Activated CD4-positive, alpha-beta T cell treated with anti-CD3 and anti-CD28 coated beads, Interleukin-2, amount 50 U/mL, for 16 hours (primary cell): ENCODE data around the gene IFIT5.
"Not testable (repeated sequence)": the region's sequence is repeated elsewhere in the genome, so short reads cannot be mapped to it uniquely, and the experiment has no call there.

Experiments
- DNase-seq: peaks from one replicate; pipeline ENCODE4 v3.0.0-alpha.2; 2020

IFIT5 gene

GRCh38 chr10:89393898-89394297 is 20.5 kb upstream of the IFIT5 start:
- DNase-seq: no peak

GRCh38 chr10:89395141-89395540 is 19.2 kb upstream of the IFIT5 start:
- no peak for DNase-seq

- no peak for DNase-seq
Observed at GRCh38 chr10:89398003-89398749, 16.2 kb upstream of the IFIT5 start.

GRCh38 chr10:89399956-89400355 is 14.4 kb upstream of the IFIT5 start:
- DNase-seq: no peak

- DNase-seq: no peak
Observed at GRCh38 chr10:89403043-89403442, 11.3 kb upstream of the IFIT5 start.

GRCh38 chr10:89404104-89405047 is 10.0 kb upstream of the IFIT5 start:
- no peak for DNase-seq

- DNase-seq: not testable (repeated sequence)
Observed at GRCh38 chr10:89406178-89406577, 8.2 kb upstream of the IFIT5 start.

- DNase-seq: not testable (repeated sequence)
Observed at GRCh38 chr10:89407792-89408191, 6.6 kb upstream of the IFIT5 start.

GRCh38 chr10:89409282-89409681 is 5.1 kb upstream of the IFIT5 start:
- not testable (repeated sequence) for DNase-seq

GRCh38 chr10:89410551-89410950 is 3.8 kb upstream of the IFIT5 start:
- not testable (repeated sequence) for DNase-seq

GRCh38 chr10:89411135-89411534 is 3.2 kb upstream of the IFIT5 start:
- not testable (repeated sequence) for DNase-seq

- not testable (repeated sequence) for DNase-seq
Observed at GRCh38 chr10:89412276-89412675, 2.1 kb upstream of the IFIT5 start.

- DNase-seq: no peak
Observed at GRCh38 chr10:89413398-89413912, 913 bp upstream of the IFIT5 start.

GRCh38 chr10:89414879-89415821 is 782 bp downstream of the IFIT5 start:
- DNase-seq: no peak

- no peak for DNase-seq
Observed at GRCh38 chr10:89416465-89416864, 2.1 kb downstream of the IFIT5 start.

GRCh38 chr10:89419548-89419947 is 5.2 kb downstream of the IFIT5 start:
- no peak for DNase-seq

GRCh38 chr10:89421018-89421476 is 6.7 kb downstream of the IFIT5 start:
- no peak for DNase-seq

GRCh38 chr10:89425000-89425399 is 10.6 kb downstream of the IFIT5 start:
- no peak for DNase-seq

GRCh38 chr10:89426230-89426868 is 12.0 kb downstream of the IFIT5 start:
- peak; percentile 20 for DNase-seq

GRCh38 chr10:89427629-89428028 is 13.3 kb downstream of the IFIT5 start:
- no peak for DNase-seq

GRCh38 chr10:89428877-89429276 is 14.5 kb downstream of the IFIT5 start:
- no peak for DNase-seq

GRCh38 chr10:89431977-89432376 is 17.6 kb downstream of the IFIT5 start:
- no peak for DNase-seq
